ENCODE results near the gene SCMH1. TPM values are rescaled to one million over a fixed set of nuclear protein-coding genes. Genes with fewer than 3 reads are reported as not detected.

Gene SCMH1
- total and polyA plus RNA-seq, 2 donors (not counting 3 experiments of a cell fraction or from before 2014, with no cell fraction given): 39.9 to 40.7 TPM

DNA sequence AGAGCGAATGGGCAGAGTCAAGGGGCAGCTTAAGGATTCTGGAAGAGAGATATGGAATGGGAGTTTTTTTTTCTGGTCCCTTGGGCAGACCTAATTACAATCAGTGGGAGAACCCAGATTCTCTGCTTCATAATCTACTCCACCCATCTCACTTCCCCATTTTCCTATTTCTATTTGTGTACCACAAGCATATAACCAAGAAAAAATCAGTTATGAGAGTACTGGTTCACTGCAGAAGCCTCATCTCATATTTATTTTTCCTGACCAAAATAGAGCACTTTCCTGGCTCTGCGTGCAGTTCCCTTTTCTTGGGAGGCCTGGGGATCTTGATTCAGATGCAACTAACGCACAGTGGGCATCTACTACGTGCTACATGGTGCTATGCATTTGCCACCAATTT is 138.3 kb downstream of the SCMH1 start:
- H3K27ac ChIP-seq (ENCODE audit: insufficient read depth, low read depth, low read length): no peak overlapping the region
- H3K79me2 ChIP-seq (ENCODE audit: control insufficient read depth, insufficient read depth, low read length): no peaks in the 10 kb centered on the region
- dilution Hi-C loops (cut with MboI; ENCODE audit: extremely low pct_ligation_motif_present, low sequenced_read_pairs) (no loop called here), intact Hi-C loops (cut with micrococcal nuclease) (no loop called here)
- ChIA-PET CTCF (interaction anchor here (2.0 kb wide), 1 partner anchor 20 kb away, joined by 9 read pairs; no protein-coding TSS in a partner anchor), POLR2A (no interaction called here)
- no peaks in the 10 kb centered on the region for H3K9me3 ChIP-seq (replicated peaks; ENCODE audit: control insufficient read depth, insufficient read depth, low read length)
- no peak overlapping the region for H3K4me2 ChIP-seq (ENCODE audit: insufficient read depth, low read length)
- TF ChIP-seq MYC (IDR thresholded peaks at IDR 0.05; ENCODE audit: low read depth, low read length) (no peak), FOS (IDR thresholded peaks at IDR 0.05; ENCODE audit: borderline replicate concordance, insufficient read depth, low read length) (no peak), JUN (IDR thresholded peaks at IDR 0.05; ENCODE audit: borderline replicate concordance, insufficient read depth, insufficient read length, low read depth) (no peak), EZH2 (IDR thresholded peaks at IDR 0.05; ENCODE audit: borderline replicate concordance, low read depth, low read length, severe bottlenecking) (no peak), POLR2A (IDR thresholded peaks at IDR 0.05; ENCODE audit: low read depth, low read length) (no peak), GATA2 (IDR thresholded peaks at IDR 0.05; ENCODE audit: insufficient read depth, insufficient read length, low read depth, low read length) (no peak), POLR2AphosphoS5 (IDR thresholded peaks at IDR 0.05; ENCODE audit: insufficient read depth, low read depth, low read length) (no peak)
- TF ChIP-seq, protein P1, sequence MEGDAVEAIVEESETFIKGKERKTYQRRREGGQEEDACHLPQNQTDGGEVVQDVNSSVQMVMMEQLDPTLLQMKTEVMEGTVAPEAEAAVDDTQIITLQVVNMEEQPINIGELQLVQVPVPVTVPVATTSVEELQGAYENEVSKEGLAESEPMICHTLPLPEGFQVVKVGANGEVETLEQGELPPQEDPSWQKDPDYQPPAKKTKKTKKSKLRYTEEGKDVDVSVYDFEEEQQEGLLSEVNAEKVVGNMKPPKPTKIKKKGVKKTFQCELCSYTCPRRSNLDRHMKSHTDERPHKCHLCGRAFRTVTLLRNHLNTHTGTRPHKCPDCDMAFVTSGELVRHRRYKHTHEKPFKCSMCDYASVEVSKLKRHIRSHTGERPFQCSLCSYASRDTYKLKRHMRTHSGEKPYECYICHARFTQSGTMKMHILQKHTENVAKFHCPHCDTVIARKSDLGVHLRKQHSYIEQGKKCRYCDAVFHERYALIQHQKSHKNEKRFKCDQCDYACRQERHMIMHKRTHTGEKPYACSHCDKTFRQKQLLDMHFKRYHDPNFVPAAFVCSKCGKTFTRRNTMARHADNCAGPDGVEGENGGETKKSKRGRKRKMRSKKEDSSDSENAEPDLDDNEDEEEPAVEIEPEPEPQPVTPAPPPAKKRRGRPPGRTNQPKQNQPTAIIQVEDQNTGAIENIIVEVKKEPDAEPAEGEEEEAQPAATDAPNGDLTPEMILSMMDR (IDR thresholded peaks at IDR 0.05; ENCODE audit: extremely low read depth in 1 of 2, insufficient read depth in 1 of 2, low read depth in 1 of 2, low read length in 2 of 2): no peak
- TF ChIP-seq, protein P2, sequence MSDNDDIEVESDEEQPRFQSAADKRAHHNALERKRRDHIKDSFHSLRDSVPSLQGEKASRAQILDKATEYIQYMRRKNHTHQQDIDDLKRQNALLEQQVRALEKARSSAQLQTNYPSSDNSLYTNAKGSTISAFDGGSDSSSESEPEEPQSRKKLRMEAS (IDR thresholded peaks at IDR 0.05; ENCODE audit: insufficient read depth, insufficient read length): no peak
- FAIRE-seq (no peak), DNase-seq (ENCODE audit: low read depth, low spot score) (no peak)
- H3K9me1 ChIP-seq (replicated peaks; ENCODE audit: control insufficient read depth, extremely low read depth, insufficient read depth, low read length): no peaks in the 10 kb centered on the region
- BruUV-seq (replicated peaks): no TSS peak
- H3K4me3 ChIP-seq (replicated peaks in 1 of 3; ENCODE audit: insufficient read depth in 1 of 3, low read depth in 1 of 3, low read length in 3 of 3): no peak overlapping the region
- no peaks in the 10 kb centered on the region for H3K27me3 ChIP-seq (ENCODE audit: control insufficient read depth in 2 of 2, insufficient read depth in 2 of 2, low read length in 2 of 2)
- no peak overlapping the region for H2AFZ ChIP-seq (ENCODE audit: low read depth, low read length)
- no peak overlapping the region for H3K9ac ChIP-seq (replicated peaks; ENCODE audit: extremely low read depth, insufficient read depth, low read length)
- no peaks in the 10 kb centered on the region for H3K36me3 ChIP-seq (ENCODE audit: control insufficient read depth in 2 of 2, extremely low read depth in 1 of 2, insufficient read depth in 2 of 2, low read length in 2 of 2)
- peaks cover 21% of the 10 kb centered on the region for H3K4me1 ChIP-seq (ENCODE audit: control insufficient read depth, extremely low read depth, insufficient read depth, low read length)
- no peaks in the 10 kb centered on the region for H4K20me1 ChIP-seq (replicated peaks; ENCODE audit: control insufficient read depth, extremely low read depth, insufficient read depth, low read length)

All from endothelial cell of umbilical vein (primary cell).